ENCODE measurements around the gene GALNT18. TPM values are rescaled to one million over a fixed set of nuclear protein-coding genes. Genes with fewer than 3 reads are reported as not detected.

Gene GALNT18
- total RNA-seq, 1 experiment from 2014 or later = not detected

DNA sequence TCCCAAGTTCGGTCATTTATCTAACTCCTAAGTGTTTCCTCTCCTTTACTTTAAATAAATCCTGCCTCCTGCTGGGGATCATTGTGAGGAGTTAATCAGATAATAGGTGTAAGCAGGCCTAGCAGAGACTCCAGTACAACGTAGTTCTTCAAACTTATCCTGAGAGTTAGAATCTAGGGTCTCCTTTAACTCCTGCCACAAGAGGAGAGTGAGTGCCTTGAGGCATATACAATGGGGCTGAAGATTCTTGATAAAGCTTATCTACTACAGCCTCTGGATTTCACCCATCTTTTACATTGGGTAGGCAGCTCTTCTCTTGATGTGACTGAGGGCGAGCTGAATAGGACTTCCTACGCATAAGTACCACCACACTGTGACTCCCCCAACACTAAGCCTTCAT, 3.1 kb upstream of the GALNT18 start:
- no peak for TF ChIP-seq EZH2 (IDR thresholded peaks at IDR 0.05; ENCODE audit: low read depth)
- TF ChIP-seq, protein P1, sequence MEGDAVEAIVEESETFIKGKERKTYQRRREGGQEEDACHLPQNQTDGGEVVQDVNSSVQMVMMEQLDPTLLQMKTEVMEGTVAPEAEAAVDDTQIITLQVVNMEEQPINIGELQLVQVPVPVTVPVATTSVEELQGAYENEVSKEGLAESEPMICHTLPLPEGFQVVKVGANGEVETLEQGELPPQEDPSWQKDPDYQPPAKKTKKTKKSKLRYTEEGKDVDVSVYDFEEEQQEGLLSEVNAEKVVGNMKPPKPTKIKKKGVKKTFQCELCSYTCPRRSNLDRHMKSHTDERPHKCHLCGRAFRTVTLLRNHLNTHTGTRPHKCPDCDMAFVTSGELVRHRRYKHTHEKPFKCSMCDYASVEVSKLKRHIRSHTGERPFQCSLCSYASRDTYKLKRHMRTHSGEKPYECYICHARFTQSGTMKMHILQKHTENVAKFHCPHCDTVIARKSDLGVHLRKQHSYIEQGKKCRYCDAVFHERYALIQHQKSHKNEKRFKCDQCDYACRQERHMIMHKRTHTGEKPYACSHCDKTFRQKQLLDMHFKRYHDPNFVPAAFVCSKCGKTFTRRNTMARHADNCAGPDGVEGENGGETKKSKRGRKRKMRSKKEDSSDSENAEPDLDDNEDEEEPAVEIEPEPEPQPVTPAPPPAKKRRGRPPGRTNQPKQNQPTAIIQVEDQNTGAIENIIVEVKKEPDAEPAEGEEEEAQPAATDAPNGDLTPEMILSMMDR (conservative IDR thresholded peaks at IDR 0.05) = no peak
- no peaks in the 10 kb centered on the region for H3K4me1 ChIP-seq (replicated peaks; ENCODE audit: insufficient read depth)
- H3K27ac ChIP-seq = no peak overlapping the region
- H3K9me2 ChIP-seq (ENCODE audit: insufficient read depth) = no peaks in the 10 kb centered on the region
- peaks cover 41% of the 10 kb centered on the region for H3K27me3 ChIP-seq (ENCODE audit: insufficient read depth, low read depth)
- ChIA-PET CTCF (no interaction called here), POLR2A (ENCODE audit: unreplicated experiment) (no interaction called here)
- no peaks in the 10 kb centered on the region for H3K9me3 ChIP-seq (ENCODE audit: insufficient read depth, low read depth)
- H3K79me2 ChIP-seq (ENCODE audit: low read depth) = no peaks in the 10 kb centered on the region
- H3K36me3 ChIP-seq (ENCODE audit: low read depth) = no peaks in the 10 kb centered on the region
- H3K4me2 ChIP-seq = no peak overlapping the region
- no peaks in the 10 kb centered on the region for H3F3A ChIP-seq (ENCODE audit: insufficient read depth, low read depth)
- H2AFZ ChIP-seq = no peak overlapping the region
- intact Hi-C loops (cut with micrococcal nuclease; ENCODE audit: unreplicated experiment) = no loop called here
- DNase-seq = no peak
- no TSS peak for BruUV-seq (replicated peaks)
- no peaks in the 10 kb centered on the region for H4K20me1 ChIP-seq (ENCODE audit: insufficient read depth)
- H3K4me3 ChIP-seq = no peak overlapping the region

DNA sequence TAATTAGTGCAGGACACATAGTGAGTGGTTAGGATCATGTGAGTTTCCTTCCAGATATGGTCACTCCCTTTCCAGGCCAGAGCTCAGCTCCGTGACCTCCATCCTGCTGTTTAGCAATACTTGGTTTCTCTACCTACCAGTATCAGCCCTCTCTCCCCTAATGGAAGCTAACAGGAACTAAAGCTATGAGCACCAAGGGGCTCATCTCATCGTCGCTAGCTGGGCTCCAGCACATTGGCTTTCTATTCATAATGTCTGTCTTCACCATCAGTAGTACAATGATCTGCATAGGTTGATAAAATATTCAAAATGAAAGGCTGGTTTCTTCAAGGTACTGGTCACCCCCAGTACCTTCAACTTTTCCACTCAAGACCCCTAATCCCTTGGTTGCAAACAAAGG, 2.4 kb upstream of the GALNT18 start:
- Histone ChIP-seq H3K9me3 (ENCODE audit: insufficient read depth, low read depth) (no peaks in the 10 kb centered on the region), H2AFZ (no peak overlapping the region), H3K4me2 (no peak overlapping the region), H3K79me2 (ENCODE audit: low read depth) (no peaks in the 10 kb centered on the region), H3K4me3 (no peak overlapping the region), H3K9me2 (ENCODE audit: insufficient read depth) (no peaks in the 10 kb centered on the region), H3K27me3 (ENCODE audit: insufficient read depth, low read depth) (peaks cover 35% of the 10 kb centered on the region), H3K4me1 (replicated peaks; ENCODE audit: insufficient read depth) (no peaks in the 10 kb centered on the region), H4K20me1 (ENCODE audit: insufficient read depth) (no peaks in the 10 kb centered on the region), H3K27ac (no peak overlapping the region), H3K36me3 (ENCODE audit: low read depth) (no peaks in the 10 kb centered on the region), H3F3A (ENCODE audit: insufficient read depth, low read depth) (no peaks in the 10 kb centered on the region)
- no TSS peak for BruUV-seq (replicated peaks)
- POLR2A ChIA-PET (ENCODE audit: unreplicated experiment) = no interaction called here
- DNase-seq = no peak
- intact Hi-C loops (cut with micrococcal nuclease; ENCODE audit: unreplicated experiment) = no loop called here
- TF ChIP-seq, protein P1 (conservative IDR thresholded peaks at IDR 0.05) = no peak
- no peak for TF ChIP-seq EZH2 (IDR thresholded peaks at IDR 0.05; ENCODE audit: low read depth)
- CTCF ChIA-PET = no interaction called here

DNA sequence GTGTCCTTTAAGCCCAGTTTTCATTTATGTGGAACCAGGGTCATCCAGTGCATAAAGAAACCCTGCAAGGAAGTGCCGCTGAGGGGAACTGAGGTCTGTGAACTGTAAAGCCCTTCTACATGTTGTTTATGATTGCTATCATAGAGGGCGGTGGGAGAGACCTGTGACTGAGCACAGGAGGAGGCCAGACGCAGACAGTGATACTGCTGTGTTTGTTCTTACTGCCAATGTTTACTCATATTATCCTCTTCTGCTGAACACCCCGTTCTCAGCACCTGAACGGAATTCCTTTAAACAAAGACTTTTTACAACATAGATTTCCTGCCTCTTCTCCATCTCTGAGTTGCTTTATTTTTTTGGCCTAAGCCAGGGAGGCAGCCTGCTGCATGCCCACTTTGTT, 967 bp upstream of the GALNT18 start:
- no peaks in the 10 kb centered on the region for H3K36me3 ChIP-seq (ENCODE audit: low read depth)
- intact Hi-C loops (cut with micrococcal nuclease; ENCODE audit: unreplicated experiment) = no loop called here
- no peaks in the 10 kb centered on the region for H3K4me1 ChIP-seq (replicated peaks; ENCODE audit: insufficient read depth)
- H4K20me1 ChIP-seq (ENCODE audit: insufficient read depth) = no peaks in the 10 kb centered on the region
- H2AFZ ChIP-seq = no peak overlapping the region
- H3K79me2 ChIP-seq (ENCODE audit: low read depth) = no peaks in the 10 kb centered on the region
- no peak overlapping the region for H3K4me3 ChIP-seq
- DNase-seq = no peak
- no peaks in the 10 kb centered on the region for H3K9me2 ChIP-seq (ENCODE audit: insufficient read depth)
- ChIA-PET POLR2A (ENCODE audit: unreplicated experiment) (no interaction called here), CTCF (no interaction called here)
- no peak for TF ChIP-seq EZH2 (IDR thresholded peaks at IDR 0.05; ENCODE audit: low read depth)
- TF ChIP-seq, protein P1 (conservative IDR thresholded peaks at IDR 0.05) = no peak
- BruUV-seq (replicated peaks) = no TSS peak
- no peak overlapping the region for H3K4me2 ChIP-seq
- H3K27me3 ChIP-seq (ENCODE audit: insufficient read depth, low read depth) = peaks cover 23% of the 10 kb centered on the region; the same call in 1 of the 2 replicates
- H3F3A ChIP-seq (ENCODE audit: insufficient read depth, low read depth) = no peaks in the 10 kb centered on the region
- H3K27ac ChIP-seq = no peak overlapping the region
- H3K9me3 ChIP-seq (ENCODE audit: insufficient read depth, low read depth) = no peaks in the 10 kb centered on the region
